ENCODE data around the gene C10orf53. TPM values are rescaled to one million over a fixed set of nuclear protein-coding genes. Genes with fewer than 3 reads are reported as not detected.
A peak's percentile ranks its signal among the peaks of the same experiment; 100 is the strongest.

Gene C10orf53
- polyA plus RNA-seq, 3 donors: not detected

DNA sequence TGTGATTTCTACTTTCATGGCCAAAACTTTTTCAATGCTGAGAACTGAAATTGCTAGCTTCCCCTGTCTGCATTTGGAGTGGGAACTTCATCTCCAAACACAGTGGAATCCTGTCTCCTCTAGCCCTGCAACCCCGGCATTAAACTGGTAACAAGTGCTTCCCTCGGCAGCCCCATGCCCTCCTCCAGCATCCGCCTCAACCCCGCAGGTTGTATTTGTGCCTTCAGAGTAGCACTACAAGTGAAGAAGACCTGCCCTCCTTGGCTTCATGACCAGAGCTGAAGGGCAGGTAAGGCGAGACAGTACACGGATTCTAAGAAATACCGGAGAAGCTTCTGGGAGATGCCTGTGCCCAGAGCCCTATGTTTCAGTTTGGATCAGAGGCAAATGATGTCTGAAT lies 16.9 kb downstream of the C10orf53 start:
- Histone ChIP-seq H3K4me3 (replicated peaks in 1 of 3; ENCODE audit: low read depth in 2 of 3, low read length in 3 of 3) (no peak overlapping the region), H3K79me2 (ENCODE audit: insufficient read depth, low read length) (no peaks in the 10 kb centered on the region), H3K27me3 (ENCODE audit: control insufficient read depth in 2 of 2, insufficient read depth in 2 of 2, low read length in 2 of 2) (peaks cover 8 to 25% of the 10 kb centered on the region in 2 donors), H3K9me3 (replicated peaks in 1 of 2; ENCODE audit: control insufficient read depth in 1 of 2, insufficient read depth in 1 of 2, low read length in 2 of 2) (no peaks in the 10 kb centered on the region), H3K27ac (ENCODE audit: low read depth in 1 of 2, low read length in 2 of 2) (no peak overlapping the region), H3K36me3 (replicated peaks in 1 of 2; ENCODE audit: control insufficient read depth in 1 of 2, insufficient read depth in 2 of 2, low read length in 2 of 2) (no peaks in the 10 kb centered on the region), H2AFZ (ENCODE audit: insufficient read depth, low read depth, low read length, poor library complexity, severe bottlenecking) (no peak overlapping the region), H3K4me2 (replicated peaks; ENCODE audit: extremely low read depth, low read length, poor library complexity, severe bottlenecking) (no peak overlapping the region), H4K20me1 (ENCODE audit: insufficient read depth, low read length) (no peaks in the 10 kb centered on the region), H3K9ac (ENCODE audit: insufficient read depth, low read length, poor library complexity, severe bottlenecking) (no peak overlapping the region), H3K4me1 (ENCODE audit: control insufficient read depth in 1 of 2, insufficient read depth in 2 of 2, low read length in 2 of 2) (no peaks in the 10 kb centered on the region)
- TF ChIP-seq, protein P1, sequence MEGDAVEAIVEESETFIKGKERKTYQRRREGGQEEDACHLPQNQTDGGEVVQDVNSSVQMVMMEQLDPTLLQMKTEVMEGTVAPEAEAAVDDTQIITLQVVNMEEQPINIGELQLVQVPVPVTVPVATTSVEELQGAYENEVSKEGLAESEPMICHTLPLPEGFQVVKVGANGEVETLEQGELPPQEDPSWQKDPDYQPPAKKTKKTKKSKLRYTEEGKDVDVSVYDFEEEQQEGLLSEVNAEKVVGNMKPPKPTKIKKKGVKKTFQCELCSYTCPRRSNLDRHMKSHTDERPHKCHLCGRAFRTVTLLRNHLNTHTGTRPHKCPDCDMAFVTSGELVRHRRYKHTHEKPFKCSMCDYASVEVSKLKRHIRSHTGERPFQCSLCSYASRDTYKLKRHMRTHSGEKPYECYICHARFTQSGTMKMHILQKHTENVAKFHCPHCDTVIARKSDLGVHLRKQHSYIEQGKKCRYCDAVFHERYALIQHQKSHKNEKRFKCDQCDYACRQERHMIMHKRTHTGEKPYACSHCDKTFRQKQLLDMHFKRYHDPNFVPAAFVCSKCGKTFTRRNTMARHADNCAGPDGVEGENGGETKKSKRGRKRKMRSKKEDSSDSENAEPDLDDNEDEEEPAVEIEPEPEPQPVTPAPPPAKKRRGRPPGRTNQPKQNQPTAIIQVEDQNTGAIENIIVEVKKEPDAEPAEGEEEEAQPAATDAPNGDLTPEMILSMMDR (IDR thresholded peaks at IDR 0.05): no peak
- intact Hi-C loops (cut with micrococcal nuclease): no loop called here
- H3K27ac Mint-ChIP-seq: peak overlapping the region in 1 of 7 donors; percentile 71
- no peaks in the 10 kb centered on the region for H3K36me3 Mint-ChIP-seq
- 87% methylated on average over 7 of the region's 7 CpGs for WGBS (ENCODE audit: insufficient coverage)
- peaks cover 10 to 24% (median 18%) of the 10 kb centered on the region in 3 donors for H3K27me3 Mint-ChIP-seq (ENCODE audit: low read depth in 3 of 3)
- peaks cover 0 to 10% (median 2%) of the 10 kb centered on the region in 7 donors for H3K9me3 Mint-ChIP-seq
- H3K4me1 Mint-ChIP-seq: no peaks in the 10 kb centered on the region
- DNase-seq: no peak
- peak overlapping the region in 1 of 2 donors; percentile 21 for H3K4me3 Mint-ChIP-seq

DNA sequence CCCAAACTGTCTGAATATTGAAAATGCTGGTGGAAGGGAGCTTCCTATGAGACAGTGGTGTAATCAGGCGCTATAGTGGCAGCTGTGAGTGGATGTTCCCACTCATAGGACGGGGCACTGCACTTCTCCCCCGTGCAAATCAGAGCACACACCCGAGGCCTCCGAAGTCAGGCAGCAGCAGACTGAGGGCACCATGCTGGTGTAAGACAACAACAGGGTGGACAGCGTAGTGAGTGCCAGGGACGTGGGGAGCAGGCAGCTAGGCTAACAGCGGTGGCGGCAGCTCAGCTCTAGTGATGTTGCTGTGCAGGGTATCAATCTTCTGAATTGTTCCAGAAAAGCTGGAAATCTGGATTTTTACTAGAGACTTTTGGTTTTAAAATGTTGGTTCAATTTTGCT lies 19.2 kb downstream of the C10orf53 start:
- intact Hi-C loops (cut with micrococcal nuclease): no loop called here
- peaks cover 6 to 14% (median 9%) of the 10 kb centered on the region in 3 donors for H3K27me3 Mint-ChIP-seq (ENCODE audit: low read depth in 3 of 3)
- peak overlapping the region in 1 of 7 donors; percentile 3 for H3K27ac Mint-ChIP-seq
- H3K36me3 Mint-ChIP-seq: no peaks in the 10 kb centered on the region
- Histone ChIP-seq H2AFZ (ENCODE audit: insufficient read depth, low read depth, low read length, poor library complexity, severe bottlenecking) (no peak overlapping the region), H4K20me1 (ENCODE audit: insufficient read depth, low read length) (no peaks in the 10 kb centered on the region), H3K36me3 (replicated peaks in 1 of 2; ENCODE audit: control insufficient read depth in 1 of 2, insufficient read depth in 2 of 2, low read length in 2 of 2) (no peaks in the 10 kb centered on the region), H3K79me2 (ENCODE audit: insufficient read depth, low read length) (no peaks in the 10 kb centered on the region), H3K9ac (ENCODE audit: insufficient read depth, low read length, poor library complexity, severe bottlenecking) (no peak overlapping the region), H3K4me2 (replicated peaks; ENCODE audit: extremely low read depth, low read length, poor library complexity, severe bottlenecking) (no peak overlapping the region), H3K9me3 (replicated peaks in 1 of 2; ENCODE audit: control insufficient read depth in 1 of 2, insufficient read depth in 1 of 2, low read length in 2 of 2) (peaks cover 0 to 3% of the 10 kb centered on the region in 2 donors), H3K4me1 (ENCODE audit: control insufficient read depth in 1 of 2, insufficient read depth in 2 of 2, low read length in 2 of 2) (no peaks in the 10 kb centered on the region), H3K27me3 (ENCODE audit: control insufficient read depth in 2 of 2, insufficient read depth in 2 of 2, low read length in 2 of 2) (peaks cover 0 to 3% of the 10 kb centered on the region in 2 donors), H3K4me3 (replicated peaks in 1 of 3; ENCODE audit: low read depth in 2 of 3, low read length in 3 of 3) (no peak overlapping the region), H3K27ac (ENCODE audit: low read depth in 1 of 2, low read length in 2 of 2) (no peak overlapping the region)
- WGBS (ENCODE audit: insufficient coverage): 79% methylated on average over 8 of the region's 9 CpGs
- TF ChIP-seq, protein P1 (IDR thresholded peaks at IDR 0.05): no peak
- H3K4me3 Mint-ChIP-seq: peak overlapping the region in 1 of 2 donors; percentile 40
- no peaks in the 10 kb centered on the region for H3K4me1 Mint-ChIP-seq
- H3K9me3 Mint-ChIP-seq: peaks cover 0 to 9% (median 4%) of the 10 kb centered on the region in 7 donors
- DNase-seq: no peak
